Activated gamma-delta T cell treated with Interleukin-2 at 50 U/mL for 16 hours (primary cell): ENCODE results near the gene DAPK2.
"Not testable (repeated sequence)": the region's sequence is repeated elsewhere in the genome, so short reads cannot be mapped to it uniquely, and the experiment has no call there.

Source experiments
- DNase-seq: peaks from one replicate; pipeline ENCODE4 v3.0.0-alpha.2; 2020

Gene DAPK2

GRCh38 chr15:63970621-63971426 is 75.5 kb downstream of the DAPK2 start:
- no peak for DNase-seq

GRCh38 chr15:63969652-63970421 is 76.4 kb downstream of the DAPK2 start:
- DNase-seq = no peak

GRCh38 chr15:63968700-63969099 is 77.6 kb downstream of the DAPK2 start:
- no peak for DNase-seq

DNA sequence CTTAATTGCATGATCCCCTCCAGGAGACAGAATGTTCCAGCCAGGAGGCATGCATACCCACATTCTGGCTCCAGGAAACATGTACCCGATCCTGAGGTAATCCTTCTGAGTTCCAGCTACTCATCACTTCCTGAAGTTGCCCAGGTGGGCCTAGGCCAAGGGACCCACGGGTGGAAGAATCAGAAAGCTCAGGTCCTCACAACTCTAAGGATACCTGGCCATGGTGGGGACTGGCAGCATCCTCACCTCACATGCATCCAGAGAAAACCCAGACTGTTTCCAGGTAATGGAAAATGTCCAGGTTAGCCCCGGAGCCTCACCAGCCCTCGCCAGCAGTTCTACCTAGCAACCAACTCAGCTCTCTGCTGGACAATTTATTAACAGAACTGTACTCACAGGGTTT is 78.2 kb downstream of the DAPK2 start:
- no peak for DNase-seq

DNA sequence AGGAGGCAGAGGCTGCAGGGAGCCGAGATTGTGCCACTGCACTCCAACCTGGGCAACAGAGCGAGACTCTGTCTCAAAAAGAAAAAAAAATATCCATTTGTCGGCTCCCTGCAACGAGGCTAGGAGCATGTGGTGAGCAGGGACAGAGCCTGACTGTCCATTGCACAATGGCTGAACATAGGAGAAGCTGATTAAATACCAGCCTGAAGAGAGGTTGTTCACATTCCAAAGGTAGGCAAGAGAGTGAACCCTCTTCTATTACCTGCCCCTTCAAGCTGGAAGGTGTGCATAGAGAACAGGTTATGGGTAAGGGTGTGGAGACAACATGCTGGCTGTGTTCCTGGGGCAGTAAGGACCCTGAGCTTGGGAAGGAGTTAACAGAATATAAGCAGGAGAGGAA is 78.7 kb downstream of the DAPK2 start:
- no peak for DNase-seq

- DNase-seq = not testable (repeated sequence)
Observed at GRCh38 chr15:63962947-63963721, 83.2 kb downstream of the DAPK2 start.

DNA sequence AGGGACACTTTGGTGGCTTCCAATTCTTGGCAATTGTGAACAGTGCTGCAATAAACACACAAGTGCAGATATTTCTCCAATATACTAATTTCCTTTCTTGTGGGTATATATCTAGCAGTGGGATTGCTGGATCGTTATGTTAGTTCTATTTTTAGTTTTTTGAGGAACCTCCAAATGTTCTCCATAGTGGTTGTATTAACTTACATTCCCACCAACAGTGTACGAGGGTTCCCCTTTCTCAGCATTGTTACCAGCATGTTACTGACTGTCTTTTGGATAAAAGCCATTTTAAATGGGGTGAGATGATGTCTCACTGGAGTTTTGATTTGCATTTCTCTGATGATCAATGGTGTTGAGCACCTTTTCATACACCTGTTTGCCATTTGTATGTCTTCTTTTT is 92.8 kb downstream of the DAPK2 start:
- DNase-seq = no peak

GRCh38 chr15:63950911-63951481 is 95.3 kb downstream of the DAPK2 start:
- DNase-seq = no peak

- DNase-seq = no peak
Observed at GRCh38 chr15:63948971-63949370, 97.3 kb downstream of the DAPK2 start.

- no peak for DNase-seq
Observed at GRCh38 chr15:63948436-63948835, 97.8 kb downstream of the DAPK2 start.

DNA sequence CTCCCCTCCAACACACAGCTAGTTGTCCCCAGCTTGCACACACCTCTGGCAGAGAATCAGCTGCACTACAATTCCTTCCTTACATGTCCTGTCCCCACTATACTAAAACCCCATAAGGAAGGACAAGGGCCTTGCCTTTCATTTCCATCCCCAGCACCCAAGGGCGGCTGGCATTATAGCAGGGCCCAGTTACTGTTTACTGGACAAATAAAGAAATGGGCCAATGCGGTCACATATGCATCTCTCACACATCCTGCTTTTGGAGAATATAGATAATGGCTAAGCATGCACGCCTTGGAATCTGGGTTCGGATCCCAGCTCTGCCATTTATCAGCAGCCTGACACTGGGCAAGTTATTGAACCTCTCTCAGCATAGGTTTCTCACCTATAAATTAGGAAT is 99.1 kb downstream of the DAPK2 start:
- DNase-seq = no peak

DNA sequence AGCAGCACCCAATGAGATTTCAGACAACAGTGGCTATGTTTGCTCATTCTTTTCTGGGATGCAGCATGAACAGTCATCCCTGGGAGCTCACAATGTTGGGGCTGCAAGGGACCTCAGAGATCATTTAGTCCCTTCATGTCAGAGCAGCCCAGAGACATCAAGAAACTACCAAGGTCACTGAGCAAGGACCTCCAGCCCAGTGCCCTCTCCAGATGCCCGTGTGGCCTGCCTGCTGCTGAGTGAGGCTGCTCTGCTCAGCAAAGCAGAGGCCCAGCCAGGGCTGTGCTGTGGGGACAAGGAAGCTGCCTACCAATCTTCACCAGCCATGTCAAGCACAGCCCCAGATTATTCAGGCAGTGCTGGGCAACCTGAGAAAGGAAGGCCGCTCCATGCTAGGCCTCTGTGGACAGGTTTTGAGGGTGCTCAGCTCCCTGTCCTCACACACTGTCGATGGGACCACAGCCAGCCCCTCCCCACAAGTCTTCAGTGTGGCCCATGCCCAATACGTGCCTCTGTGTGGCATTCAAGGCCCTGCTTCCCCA is 99.7 kb downstream of the DAPK2 start:
- DNase-seq = no peak

DNA sequence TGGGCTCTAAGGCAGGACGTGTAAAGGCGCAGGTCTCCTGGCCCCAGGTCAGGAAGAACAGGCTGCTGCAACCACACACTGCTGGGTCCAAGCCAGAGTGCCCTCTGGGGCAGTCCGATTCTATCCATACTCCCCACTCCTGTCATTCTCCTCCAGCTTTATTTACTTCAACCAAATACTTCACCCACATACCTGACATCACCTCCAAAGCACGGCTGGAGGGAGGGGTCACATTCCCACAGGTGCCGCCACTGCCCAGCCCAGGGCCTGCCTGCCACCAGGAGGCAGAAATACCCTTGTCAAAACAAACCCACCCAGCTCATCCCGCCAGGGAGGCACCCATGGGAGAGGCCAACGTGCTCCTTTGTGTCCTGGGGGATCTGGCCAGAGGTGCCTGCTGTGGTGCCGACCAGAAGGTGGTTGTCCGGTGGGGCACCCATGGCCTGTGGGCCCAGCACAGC is 100.4 kb downstream of the DAPK2 start:
- DNase-seq = no peak

- DNase-seq = peak; percentile 67
Observed at GRCh38 chr15:63945007-63945788, 101.1 kb downstream of the DAPK2 start.

GRCh38 chr15:63944681-63944955 is 101.7 kb downstream of the DAPK2 start:
- DNase-seq = no peak

DNA sequence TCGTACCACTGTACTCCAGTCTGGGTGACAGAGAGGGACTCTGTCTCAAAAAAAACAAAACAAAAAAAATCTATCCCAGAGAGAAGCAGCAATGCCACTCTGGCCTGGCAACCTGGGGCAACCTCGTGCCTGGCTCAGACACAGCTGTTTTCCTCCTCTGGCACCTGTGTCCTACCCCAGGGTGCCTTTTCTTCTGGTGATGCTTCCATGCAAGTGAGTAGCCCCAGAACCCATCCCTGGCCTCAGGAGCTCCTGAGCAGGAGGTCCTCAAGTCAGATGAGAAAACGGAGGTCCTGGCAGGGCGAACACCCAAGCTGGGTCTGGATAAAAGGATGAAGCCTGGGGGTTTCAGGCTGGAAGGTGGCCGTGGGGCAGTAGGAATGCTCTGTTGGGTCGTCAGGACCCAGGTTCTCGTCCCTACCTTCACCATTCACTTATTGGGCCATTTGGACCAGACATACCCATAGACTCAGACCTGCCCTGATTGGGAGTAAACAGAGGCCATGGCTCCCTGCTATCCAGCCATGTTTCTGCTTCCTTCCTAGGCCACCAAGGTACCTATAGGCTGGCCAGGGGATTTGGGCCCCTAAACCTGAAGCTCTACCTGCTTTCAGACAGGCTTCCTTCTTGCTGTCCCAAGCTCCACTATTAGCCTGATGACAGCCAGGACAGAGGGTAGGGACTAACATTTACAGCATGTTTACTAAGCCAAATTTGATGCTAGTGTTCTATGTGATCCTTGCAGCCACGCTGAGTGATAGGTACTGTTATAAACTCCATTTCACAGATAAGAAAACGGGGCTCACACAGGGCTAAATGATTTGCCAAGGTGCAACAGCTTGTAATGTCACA is 102.2 kb downstream of the DAPK2 start:
- no peak for DNase-seq

DNA sequence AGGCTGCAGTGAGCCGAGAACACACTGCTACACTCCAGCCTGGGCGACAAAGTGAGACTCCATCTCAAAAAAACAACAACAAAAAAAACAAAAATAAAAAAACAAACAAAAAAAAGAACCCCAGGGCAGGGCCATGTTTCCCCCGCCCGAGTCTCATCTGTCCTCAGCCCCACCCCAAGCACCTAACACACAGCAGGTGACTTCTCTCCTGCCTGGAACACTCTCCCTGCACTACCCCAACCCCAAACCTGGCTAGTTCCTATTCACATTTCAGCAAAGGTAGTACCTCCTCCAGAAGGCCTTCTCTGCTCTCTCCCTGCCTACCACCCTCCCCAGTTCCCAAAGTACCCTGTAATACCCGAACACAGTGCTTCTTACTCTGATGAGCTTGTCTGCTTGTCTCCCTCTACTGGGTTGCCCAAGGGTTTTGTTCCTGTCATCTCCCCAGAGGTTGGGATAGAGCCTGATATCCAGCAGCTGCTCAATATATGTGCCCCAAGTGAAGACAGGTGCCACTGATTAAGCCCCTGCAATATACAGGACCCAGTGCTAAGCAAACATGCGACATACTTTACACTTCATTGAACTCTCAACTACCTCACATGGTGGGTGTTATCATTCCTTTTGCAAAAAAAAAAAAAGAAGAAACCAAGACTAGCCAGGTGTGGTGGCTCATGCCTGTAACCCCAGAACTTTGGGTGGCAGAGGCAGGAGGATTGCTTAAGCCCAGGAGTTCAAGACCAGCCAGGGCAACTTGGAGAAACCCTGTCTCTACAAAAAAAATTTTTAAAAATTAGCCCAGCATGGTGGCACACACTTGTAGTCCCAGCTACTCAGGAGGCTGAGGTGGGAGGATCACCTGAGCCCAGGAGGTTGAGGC is 103.6 kb downstream of the DAPK2 start:
- DNase-seq = no peak

- DNase-seq = no peak
Observed at GRCh38 chr15:63941698-63942465, 104.4 kb downstream of the DAPK2 start.

GRCh38 chr15:63940966-63941620 is 105.2 kb downstream of the DAPK2 start:
- no peak for DNase-seq
